ENCODE data around the gene IPO11.

GRCh38 chr5:62395210-62395950 is 17.2 kb upstream of the IPO11 start:
- TF ChIP-seq CTCF (conservative IDR thresholded peaks at IDR 0.05 in 1 of 2, IDR thresholded peaks at IDR 0.05 in 1 of 2; ENCODE audit: extremely low read depth in 1 of 2, insufficient read depth in 1 of 2, low read depth in 1 of 2, low read length in 2 of 2) (no peak), EZH2 (IDR thresholded peaks at IDR 0.05; ENCODE audit: borderline replicate concordance, low read length) (no peak)
